RWPE1 (cell line): ENCODE data around the gene WDR1.

ENCODE experiments used
- CTCF ChIA-PET: fragments of 350-600 bp; sonication (Branson Sonifier 250); formaldehyde crosslinking; extraction: SDS; loops from one replicate; lab custom pipeline; 2021; lab: Yijun Ruan, JAX
- POLR2A ChIA-PET: fragments of 400-600 bp; formaldehyde crosslinking; extraction: SDS; loops from one replicate; lab custom pipeline; 2020; ENCODE audit warnings: antibody characterized with exemption; ENCODE audit not compliant: low non-redundant PET; lab: Yijun Ruan, JAX
- DNase-seq: peaks from one replicate; pipeline ENCODE4 v3.0.0; 2012; ENCODE audit warnings: low spot score
- H3K27ac ChIP-seq: fragments of 450-650 bp; 2 replicates; pipeline ENCODE4 v1.5.1; 2017
- TF ChIP-seq, protein P1 (sequence below): fragments of 450-650 bp; conservative IDR thresholded peaks from 2 replicates; pipeline ENCODE4 v1.5.1; 2017; ENCODE audit warnings: low read depth, mild to moderate bottlenecking

Gene WDR1

DNA sequence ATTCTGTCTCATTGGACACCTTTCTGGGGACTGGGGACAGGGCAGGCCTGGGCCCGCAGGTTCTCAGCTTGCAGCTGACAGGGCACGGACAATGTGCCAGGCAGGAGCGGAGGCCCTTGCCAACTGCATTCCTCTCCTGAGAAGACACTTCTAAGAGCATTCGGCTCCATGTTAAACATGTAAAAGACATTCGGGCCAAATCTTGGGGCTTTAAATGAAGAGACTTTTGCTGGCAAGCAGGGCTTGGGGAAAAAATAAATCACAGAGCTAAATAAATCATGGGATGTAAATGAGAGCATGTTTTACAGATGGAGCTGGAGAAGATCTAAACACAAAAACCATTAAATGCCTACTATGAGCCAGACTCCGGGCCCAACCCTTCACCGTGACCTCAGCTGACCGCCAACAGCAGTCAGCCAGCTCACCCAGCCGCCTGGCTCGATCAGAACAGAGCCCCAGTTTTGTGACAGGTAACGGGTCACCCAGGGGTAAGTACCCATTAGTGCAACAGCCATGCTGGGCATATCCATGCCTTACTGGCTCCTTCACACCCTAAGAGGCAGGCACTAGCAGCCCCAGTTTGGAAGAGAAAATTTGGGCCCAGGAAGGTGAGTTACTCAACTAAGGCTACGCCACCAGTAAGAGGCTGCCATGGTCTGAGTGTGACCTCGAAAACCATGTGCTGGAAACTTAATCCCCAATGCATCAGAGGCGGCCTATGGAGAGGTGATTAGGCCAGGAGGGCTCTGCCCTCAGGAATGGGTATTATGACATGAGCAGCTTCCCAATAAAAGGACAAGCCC, 14.7 kb downstream of the WDR1 start:
- ChIA-PET POLR2A (no interaction called here), CTCF (interaction anchor here (0.9 kb wide), 1 partner anchor 436 kb away, joined by 4 read pairs; no protein-coding TSS in a partner anchor)
- H3K27ac ChIP-seq = peak overlapping the region; percentile 98
- DNase-seq = no peak
- TF ChIP-seq, protein P1, sequence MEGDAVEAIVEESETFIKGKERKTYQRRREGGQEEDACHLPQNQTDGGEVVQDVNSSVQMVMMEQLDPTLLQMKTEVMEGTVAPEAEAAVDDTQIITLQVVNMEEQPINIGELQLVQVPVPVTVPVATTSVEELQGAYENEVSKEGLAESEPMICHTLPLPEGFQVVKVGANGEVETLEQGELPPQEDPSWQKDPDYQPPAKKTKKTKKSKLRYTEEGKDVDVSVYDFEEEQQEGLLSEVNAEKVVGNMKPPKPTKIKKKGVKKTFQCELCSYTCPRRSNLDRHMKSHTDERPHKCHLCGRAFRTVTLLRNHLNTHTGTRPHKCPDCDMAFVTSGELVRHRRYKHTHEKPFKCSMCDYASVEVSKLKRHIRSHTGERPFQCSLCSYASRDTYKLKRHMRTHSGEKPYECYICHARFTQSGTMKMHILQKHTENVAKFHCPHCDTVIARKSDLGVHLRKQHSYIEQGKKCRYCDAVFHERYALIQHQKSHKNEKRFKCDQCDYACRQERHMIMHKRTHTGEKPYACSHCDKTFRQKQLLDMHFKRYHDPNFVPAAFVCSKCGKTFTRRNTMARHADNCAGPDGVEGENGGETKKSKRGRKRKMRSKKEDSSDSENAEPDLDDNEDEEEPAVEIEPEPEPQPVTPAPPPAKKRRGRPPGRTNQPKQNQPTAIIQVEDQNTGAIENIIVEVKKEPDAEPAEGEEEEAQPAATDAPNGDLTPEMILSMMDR = no peak

DNA sequence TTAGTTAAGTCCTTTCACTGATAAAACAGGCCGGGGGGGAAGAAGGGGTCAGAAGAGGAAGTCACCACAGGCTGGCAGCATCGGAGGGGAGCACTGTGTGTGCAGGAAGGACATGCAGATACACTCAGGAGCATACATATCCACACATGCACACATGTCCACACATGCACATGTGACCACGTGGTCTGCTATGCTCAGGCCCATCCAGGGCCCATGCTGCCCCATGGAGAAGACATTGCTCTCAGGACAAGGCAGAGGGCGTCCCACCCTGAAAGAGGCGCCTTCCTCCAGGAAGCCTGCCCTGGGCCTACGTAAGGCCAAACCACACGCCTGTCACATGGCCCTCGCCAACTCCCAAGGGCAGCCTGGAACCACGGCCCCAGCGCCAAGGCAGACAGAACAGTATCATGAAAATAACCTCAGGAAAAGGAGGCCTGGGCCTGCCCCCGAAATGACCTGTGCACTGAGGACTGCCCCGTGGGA, 15.8 kb downstream of the WDR1 start:
- TF ChIP-seq, protein P1 = no peak
- CTCF ChIA-PET = no interaction called here
- H3K27ac ChIP-seq = peak overlapping the region; percentile 98
- DNase-seq = no peak
- POLR2A ChIA-PET = no interaction called here

DNA sequence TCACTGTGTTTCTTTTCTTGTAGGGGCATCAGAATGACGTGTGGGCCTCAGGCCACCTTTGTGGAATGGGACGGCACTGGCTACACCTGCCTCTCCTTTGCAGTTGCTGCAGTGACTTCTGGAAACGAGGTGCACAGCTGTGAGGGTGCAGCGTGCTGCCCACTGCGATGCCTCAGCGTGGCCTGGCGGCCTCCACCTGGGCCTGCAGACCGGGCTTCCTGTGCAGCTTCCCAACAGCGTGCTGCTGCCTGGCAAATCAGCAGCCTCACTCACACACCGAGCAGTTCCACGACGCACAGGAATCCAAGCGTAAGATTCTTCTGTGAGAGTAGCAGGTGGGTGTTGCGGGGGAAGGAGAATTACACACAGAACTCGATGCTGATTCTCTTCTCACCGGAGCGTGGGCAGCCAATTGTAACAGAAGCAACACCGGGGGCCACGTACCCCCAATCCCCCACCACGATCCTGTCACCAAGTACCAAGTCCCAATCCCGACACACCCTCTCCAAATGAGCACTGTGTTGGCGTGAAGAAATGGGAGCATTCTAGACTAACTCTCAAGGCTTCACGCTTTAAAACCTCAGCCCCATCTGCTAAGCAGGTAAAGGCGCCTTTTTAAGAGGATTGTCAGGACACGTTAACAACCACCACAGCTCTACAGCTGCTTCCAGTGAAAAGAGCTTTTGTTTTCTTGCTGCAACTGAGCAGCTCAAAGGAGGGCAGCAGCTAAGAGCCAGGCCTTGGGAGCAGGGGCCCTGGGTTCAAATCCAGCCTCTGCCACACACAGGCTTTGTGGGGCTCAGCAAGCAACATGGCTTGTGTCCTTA, 16.9 kb downstream of the WDR1 start:
- ChIA-PET POLR2A (no interaction called here), CTCF (no interaction called here)
- TF ChIP-seq, protein P1 = no peak
- H3K27ac ChIP-seq = peak overlapping the region; percentile 98
- no peak for DNase-seq

DNA sequence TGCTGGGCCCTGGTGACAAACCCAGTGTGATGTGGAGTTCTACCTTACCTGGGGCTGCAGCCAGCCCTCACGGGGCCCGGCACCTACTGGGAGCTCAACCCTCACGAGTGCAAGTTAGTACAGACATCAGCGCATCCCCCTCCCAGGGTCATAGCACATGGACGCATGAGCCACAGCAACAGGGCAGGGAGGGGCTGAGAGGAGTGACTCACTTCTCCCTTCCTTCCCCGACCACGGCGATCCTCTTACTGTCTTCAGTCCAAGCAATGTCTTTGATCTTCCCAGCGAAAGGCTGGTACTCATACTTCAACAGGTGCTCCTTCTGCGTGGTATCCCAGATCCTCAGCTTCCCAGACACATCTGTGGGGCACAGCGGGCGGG, 17.8 kb downstream of the WDR1 start:
- POLR2A ChIA-PET = no interaction called here
- CTCF ChIA-PET = no interaction called here
- TF ChIP-seq, protein P1 = no peak
- H3K27ac ChIP-seq = peak overlapping the region; percentile 98
- DNase-seq = peak; percentile 25

DNA sequence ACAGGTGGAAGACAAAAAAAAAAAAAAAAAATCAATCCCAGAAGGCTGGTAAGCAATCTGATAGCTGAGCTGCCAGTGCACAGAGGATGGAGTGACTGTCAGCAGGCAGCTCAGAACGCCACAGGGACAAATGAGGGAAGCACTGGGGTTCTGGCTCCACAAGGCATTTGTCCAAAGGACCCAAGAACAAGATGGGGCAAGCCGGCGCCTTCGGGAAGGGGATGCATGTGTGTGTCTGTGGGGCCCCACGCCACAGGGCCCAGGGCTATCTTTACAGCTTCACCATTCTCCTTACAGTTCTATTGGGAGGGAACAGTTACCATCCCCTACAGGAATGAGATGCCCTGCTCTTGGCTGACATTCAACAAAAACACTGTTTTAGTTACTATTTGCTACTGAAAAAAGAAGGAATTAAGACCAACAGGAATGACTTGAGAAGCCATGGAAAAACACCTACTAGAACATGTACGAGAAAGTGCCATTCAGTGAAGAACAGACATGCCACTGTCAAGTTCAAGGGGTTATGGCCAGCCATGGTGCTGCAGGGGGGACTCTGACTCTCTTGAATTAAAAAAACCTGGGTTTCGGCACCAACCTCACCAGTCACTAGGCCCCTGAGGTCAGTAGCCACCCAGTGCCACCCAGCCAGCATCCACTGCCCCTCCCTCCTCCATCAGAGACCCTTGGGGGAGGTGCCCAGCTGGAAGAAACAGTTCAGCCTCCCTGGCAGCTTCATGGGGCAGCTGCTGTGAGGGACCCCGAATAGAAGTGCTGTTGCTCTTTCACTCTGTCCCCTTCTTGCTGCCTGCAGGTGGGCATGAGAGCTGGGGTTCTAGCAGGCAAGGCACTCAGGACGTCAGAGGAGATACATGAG, 18.5 kb downstream of the WDR1 start:
- ChIA-PET CTCF (no interaction called here), POLR2A (no interaction called here)
- no peak for DNase-seq
- TF ChIP-seq, protein P1 = no peak
- peak overlapping the region; percentile 98 for H3K27ac ChIP-seq

DNA sequence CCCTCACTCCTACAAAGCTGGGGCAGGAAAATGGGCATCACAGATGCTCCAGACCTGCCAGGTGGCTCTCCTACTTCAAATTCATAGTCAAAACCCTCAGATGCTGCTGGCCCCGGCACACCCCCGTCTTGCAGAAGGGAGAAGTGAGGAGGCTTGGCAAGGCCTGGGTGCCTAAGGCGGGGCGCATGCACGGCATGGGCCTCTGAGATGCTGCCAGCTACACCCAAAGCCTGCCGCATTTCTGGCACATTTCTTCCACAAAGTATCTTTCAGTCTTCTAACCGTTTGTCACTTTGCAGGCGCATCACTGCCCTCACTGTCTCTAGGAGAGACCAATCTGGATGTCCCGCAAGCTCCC, 19.6 kb downstream of the WDR1 start:
- TF ChIP-seq, protein P1 = no peak
- no peak for DNase-seq
- ChIA-PET CTCF (no interaction called here), POLR2A (no interaction called here)
- H3K27ac ChIP-seq = peak overlapping the region; percentile 98
